Measurements from ENCODE around the gene GDPD5.

The GDPD5 gene

GRCh38 chr11:75557666-75558494, 32.1 kb upstream of the GDPD5 start:
- DNase-seq, result no peak

DNA sequence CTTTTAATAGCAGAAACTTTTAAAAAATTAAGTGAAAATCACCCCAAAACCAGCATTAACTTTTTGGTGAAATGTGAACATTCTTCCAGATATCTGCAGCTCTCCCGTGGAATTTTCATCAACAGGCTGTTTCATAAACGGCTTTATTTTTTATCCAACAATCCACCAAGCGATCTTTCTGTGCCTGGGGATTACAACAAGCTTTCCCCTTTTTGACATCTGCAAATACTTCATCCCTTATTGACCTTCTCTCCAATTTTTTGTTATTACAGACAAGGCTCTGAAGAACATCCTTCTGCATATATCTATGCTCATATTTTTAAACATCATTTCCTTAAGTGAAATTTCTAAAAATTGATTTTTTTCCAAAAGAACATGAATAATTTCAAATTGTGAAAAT, 30.5 kb upstream of the GDPD5 start:
- DNase-seq, result no peak

- no peak for DNase-seq
Measured at GRCh38 chr11:75555079-75555811, 29.5 kb upstream of the GDPD5 start.

- DNase-seq, result no peak
Measured at GRCh38 chr11:75554258-75555022, 28.7 kb upstream of the GDPD5 start.

DNA sequence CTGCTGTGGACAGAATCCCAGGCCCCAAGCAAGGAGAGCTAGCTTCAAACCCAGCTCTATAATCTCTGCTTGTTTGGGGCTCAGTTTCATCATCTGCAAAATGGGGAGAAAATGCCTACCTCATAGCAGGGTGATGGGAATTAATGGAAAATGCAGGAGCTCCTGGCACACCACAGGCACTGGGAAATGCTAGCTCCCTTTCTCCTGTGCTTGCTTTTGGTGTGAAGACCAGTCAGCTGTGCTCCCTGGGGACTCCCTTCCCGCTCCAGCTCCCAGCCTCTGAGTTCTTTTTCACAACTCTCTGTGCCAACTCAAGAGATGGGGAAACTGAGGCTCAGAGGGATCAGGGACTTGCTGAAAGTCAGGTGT, 28.1 kb upstream of the GDPD5 start:
- no peak for DNase-seq

GRCh38 chr11:75553182-75553581, 27.4 kb upstream of the GDPD5 start:
- no peak for DNase-seq

- DNase-seq, result no peak
Measured at GRCh38 chr11:75549370-75549958, 23.7 kb upstream of the GDPD5 start.

- no peak for DNase-seq
Measured at GRCh38 chr11:75548595-75549272, 23.0 kb upstream of the GDPD5 start.

- no peak for DNase-seq
Measured at GRCh38 chr11:75547617-75548058, 21.9 kb upstream of the GDPD5 start.

GRCh38 chr11:75547177-75547576, 21.4 kb upstream of the GDPD5 start:
- DNase-seq, result no peak

- no peak for DNase-seq
Measured at GRCh38 chr11:75543806-75544205, 18.1 kb upstream of the GDPD5 start.

DNA sequence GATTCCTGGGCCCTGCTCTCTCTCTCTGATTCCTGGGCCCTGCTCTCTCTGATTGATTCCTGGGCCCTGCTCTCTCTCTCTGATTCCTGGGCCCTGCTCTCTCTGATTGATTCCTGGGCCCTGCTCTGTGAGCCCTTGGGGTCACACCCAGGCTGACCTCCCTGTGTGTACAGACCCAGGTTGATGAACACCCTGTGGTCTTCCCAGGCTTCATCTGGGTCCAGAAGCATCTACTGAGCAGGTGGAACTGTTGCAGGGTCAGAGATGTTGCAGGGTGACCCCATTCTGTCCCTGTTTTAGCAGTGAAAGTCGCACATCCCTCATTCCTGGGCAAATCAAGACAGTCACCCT, 16.3 kb upstream of the GDPD5 start:
- DNase-seq, result no peak

GRCh38 chr11:75541193-75542087, 15.7 kb upstream of the GDPD5 start:
- DNase-seq, result no peak

- no peak for DNase-seq
Measured at GRCh38 chr11:75539459-75540334, 14.0 kb upstream of the GDPD5 start.

- DNase-seq, result no peak
Measured at GRCh38 chr11:75538150-75538942, 12.6 kb upstream of the GDPD5 start.

- no peak for DNase-seq
Measured at GRCh38 chr11:75537740-75538139, 12.0 kb upstream of the GDPD5 start.

GRCh38 chr11:75536786-75537641, 11.3 kb upstream of the GDPD5 start:
- DNase-seq, result no peak

DNA sequence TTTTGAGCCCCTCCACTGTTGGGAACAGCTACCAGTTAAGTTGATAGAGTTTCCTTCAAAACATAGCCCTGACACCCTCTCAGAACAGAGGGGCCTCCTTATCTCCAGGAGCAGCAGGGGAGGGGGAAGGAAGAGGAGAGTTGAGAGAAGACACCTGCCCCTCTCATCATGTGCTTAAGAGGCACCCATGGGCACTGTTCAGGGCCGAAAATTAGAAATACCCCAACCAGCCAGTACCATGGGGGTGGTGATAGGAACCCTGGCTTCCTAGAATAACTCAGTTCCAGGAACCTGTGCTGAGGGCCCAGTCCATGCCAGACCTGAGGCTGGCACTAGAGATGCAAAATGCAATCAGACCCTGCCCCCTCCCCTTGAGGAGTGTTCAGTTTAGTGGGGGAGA, 9.3 kb upstream of the GDPD5 start:
- no peak for DNase-seq

Measured in NCI-H2107 (cell line).